ENCODE results near the gene BOD1L2. TPM values are rescaled to one million over a fixed set of nuclear protein-coding genes. Genes with fewer than 3 reads are reported as not detected.

The BOD1L2 gene
- total RNA-seq, 4 donors from 2014 or later, result not detected

DNA sequence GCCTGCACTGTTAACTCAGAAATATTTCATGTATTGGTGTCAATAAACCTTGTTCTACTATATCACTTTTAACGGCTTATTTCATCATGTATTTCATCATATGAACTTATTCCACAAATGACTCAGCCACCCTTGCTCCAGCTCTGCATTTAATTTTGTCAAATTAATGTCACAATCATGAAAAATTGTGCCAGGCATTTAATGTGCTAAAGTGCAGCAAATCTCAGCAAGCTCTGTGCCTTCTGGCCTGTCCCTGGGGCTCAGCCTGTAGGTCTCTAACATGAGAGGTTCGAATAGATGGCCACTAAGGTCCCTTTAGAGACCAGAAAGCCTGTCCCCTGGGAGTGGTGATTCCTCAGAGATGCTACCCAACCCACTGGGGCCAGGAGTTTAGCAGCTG, 28.6 kb downstream of the BOD1L2 start:
- Histone ChIP-seq H3K4me3 (no peak overlapping the region), H3K4me1 (no peaks in the 10 kb centered on the region), H3K27ac (no peak overlapping the region), H3K9me3 (peaks cover 0 to 4% of the 10 kb centered on the region in 2 donors), H3K27me3 (no peaks in the 10 kb centered on the region), H3K36me3 (no peaks in the 10 kb centered on the region)
- in situ Hi-C loops (cut with MboI; ENCODE audit: low pct_ligation_motif_present in 1 of 4, low pct_unique_long_range_greater_than_20kb in 1 of 4, low sequenced_read_pairs in 3 of 4) (no loop called here), intact Hi-C loops (cut with DNase I; ENCODE audit: low total_unique reads) (no loop called here)
- WGBS, 2 donors (ENCODE audit: low coverage in 1 of 2), result 66 to 67% methylated on average over 2 of the region's 2 CpGs
- no peak for TF ChIP-seq POLR2AphosphoS5 (IDR thresholded peaks at IDR 0.05)
- no peak for TF ChIP-seq EP300 (IDR thresholded peaks at IDR 0.05; ENCODE audit: low read depth)
- no peak for TF ChIP-seq POLR2A (IDR thresholded peaks at IDR 0.05)
- TF ChIP-seq, protein P1, sequence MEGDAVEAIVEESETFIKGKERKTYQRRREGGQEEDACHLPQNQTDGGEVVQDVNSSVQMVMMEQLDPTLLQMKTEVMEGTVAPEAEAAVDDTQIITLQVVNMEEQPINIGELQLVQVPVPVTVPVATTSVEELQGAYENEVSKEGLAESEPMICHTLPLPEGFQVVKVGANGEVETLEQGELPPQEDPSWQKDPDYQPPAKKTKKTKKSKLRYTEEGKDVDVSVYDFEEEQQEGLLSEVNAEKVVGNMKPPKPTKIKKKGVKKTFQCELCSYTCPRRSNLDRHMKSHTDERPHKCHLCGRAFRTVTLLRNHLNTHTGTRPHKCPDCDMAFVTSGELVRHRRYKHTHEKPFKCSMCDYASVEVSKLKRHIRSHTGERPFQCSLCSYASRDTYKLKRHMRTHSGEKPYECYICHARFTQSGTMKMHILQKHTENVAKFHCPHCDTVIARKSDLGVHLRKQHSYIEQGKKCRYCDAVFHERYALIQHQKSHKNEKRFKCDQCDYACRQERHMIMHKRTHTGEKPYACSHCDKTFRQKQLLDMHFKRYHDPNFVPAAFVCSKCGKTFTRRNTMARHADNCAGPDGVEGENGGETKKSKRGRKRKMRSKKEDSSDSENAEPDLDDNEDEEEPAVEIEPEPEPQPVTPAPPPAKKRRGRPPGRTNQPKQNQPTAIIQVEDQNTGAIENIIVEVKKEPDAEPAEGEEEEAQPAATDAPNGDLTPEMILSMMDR (IDR thresholded peaks at IDR 0.05), result no peak
- DNase-seq, result no peak

DNA sequence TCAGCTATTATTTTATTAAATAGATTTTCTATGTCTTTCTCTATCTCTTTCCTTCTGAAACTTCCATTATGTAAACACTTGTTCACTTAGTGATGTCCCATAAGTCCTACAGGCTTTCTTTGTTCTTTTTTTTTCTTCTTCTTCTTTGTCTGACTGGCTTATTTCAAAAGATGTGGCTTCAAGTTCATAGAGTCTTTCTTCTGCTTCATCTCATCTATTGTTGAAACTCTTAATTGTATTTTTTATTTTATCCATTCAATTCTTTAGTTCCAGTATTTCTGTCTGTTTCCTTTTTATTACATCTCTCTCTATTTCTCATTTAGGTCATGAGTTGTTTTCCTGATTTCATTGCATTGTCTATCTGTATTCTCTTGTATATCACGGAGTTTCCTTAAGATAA, 38.5 kb downstream of the BOD1L2 start:
- in situ Hi-C loops (cut with MboI; ENCODE audit: low pct_ligation_motif_present in 1 of 4, low pct_unique_long_range_greater_than_20kb in 1 of 4, low sequenced_read_pairs in 3 of 4), result no loop called here
- TF ChIP-seq, protein P1 (IDR thresholded peaks at IDR 0.05), result no peak
- no peak for TF ChIP-seq POLR2AphosphoS5 (IDR thresholded peaks at IDR 0.05)
- TF ChIP-seq POLR2A (IDR thresholded peaks at IDR 0.05), result no peak
- no peak for TF ChIP-seq EP300 (IDR thresholded peaks at IDR 0.05; ENCODE audit: low read depth)
- H3K9me3 ChIP-seq, result peaks cover 17 to 23% of the 10 kb centered on the region in 2 donors
- peaks cover 5% of the 10 kb centered on the region for H3K27me3 ChIP-seq
- H3K4me3 ChIP-seq, result no peak overlapping the region
- H3K27ac ChIP-seq, result no peak overlapping the region
- 77 to 83% methylated on average over 1 of the region's 1 CpG for WGBS, 2 donors (ENCODE audit: low coverage in 1 of 2)
- H3K36me3 ChIP-seq, result no peaks in the 10 kb centered on the region
- H3K4me1 ChIP-seq, result no peaks in the 10 kb centered on the region
- intact Hi-C loops (cut with DNase I; ENCODE audit: low total_unique reads), result no loop called here
- DNase-seq, result no peak

DNA sequence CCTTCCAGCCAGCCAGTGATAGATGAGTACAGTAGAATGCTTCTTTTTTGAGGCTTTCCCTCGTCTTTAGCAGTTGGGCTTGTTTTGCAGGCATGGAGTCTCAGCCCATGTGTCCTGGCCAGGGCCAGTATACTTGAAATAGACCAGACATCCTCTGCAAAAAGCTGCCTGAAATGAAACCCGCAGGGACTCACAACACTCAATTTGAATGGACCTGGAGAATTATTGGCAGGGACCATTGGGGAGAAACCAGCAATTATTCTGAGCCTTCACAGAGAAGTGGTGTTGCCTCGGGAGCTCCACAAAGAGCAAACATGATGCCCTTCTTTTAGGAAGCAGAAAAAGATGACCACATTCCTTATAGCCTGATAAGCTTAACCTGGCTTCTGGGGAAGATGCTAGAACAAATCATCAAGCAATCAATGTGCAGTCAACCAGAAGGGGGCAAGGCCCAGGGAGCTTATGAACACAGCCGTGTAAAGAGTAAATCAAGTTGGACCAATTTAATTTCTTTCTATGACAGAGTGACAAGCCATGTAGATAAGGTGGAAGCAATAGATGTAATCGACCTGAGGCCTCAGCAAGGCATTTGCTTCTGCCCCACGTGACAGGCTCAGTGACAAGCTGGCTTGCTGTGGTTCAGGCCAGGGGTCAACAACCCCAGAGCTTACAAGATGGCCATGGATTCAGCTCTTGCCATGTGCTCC, 42.1 kb downstream of the BOD1L2 start:
- DNase-seq, result no peak
- Histone ChIP-seq H3K4me1 (no peaks in the 10 kb centered on the region), H3K36me3 (no peaks in the 10 kb centered on the region), H3K9me3 (peaks cover 14 to 17% of the 10 kb centered on the region in 2 donors), H3K27ac (no peak overlapping the region), H3K27me3 (peaks cover 7% of the 10 kb centered on the region), H3K4me3 (no peak overlapping the region)
- WGBS, 2 donors (ENCODE audit: low coverage in 1 of 2), result 42 to 47% methylated on average over 2 to 6 of the region's 6 CpGs
- in situ Hi-C loops (cut with MboI; ENCODE audit: low pct_ligation_motif_present in 1 of 4, low pct_unique_long_range_greater_than_20kb in 1 of 4, low sequenced_read_pairs in 3 of 4) (no loop called here), intact Hi-C loops (cut with DNase I; ENCODE audit: low total_unique reads) (no loop called here)
- TF ChIP-seq POLR2AphosphoS5 (IDR thresholded peaks at IDR 0.05), result no peak
- TF ChIP-seq POLR2A (IDR thresholded peaks at IDR 0.05), result no peak
- TF ChIP-seq, protein P1 (IDR thresholded peaks at IDR 0.05), result no peak
- TF ChIP-seq EP300 (IDR thresholded peaks at IDR 0.05; ENCODE audit: low read depth), result no peak

DNA sequence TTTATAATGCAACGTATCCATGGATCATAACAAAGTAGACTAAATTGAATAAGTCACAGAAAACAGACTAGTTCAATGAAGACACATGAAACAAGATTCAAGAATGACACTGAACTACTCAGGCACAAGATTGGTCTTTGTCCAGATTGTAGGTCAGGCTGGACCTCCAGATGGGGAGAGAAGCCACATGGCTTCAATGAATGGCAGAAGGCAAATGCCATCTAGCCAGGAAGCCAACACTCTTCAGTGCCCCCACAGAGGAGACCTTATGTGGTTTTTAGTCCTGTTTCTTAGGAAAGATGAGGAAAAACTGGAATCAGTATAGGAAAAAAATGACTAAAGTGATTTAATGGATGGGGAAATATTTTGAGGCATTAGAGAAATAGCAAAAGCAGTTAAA, 43.1 kb downstream of the BOD1L2 start:
- Histone ChIP-seq H3K4me3 (no peak overlapping the region), H3K9me3 (peaks cover 10 to 13% of the 10 kb centered on the region in 2 donors), H3K36me3 (no peaks in the 10 kb centered on the region), H3K27ac (no peak overlapping the region), H3K27me3 (peaks cover 9% of the 10 kb centered on the region), H3K4me1 (no peaks in the 10 kb centered on the region)
- no peak for DNase-seq
- WGBS, 2 donors (ENCODE audit: low coverage in 1 of 2), result 71 to 72% methylated on average over 1 of the region's 1 CpG
- intact Hi-C loops (cut with DNase I; ENCODE audit: low total_unique reads), result no loop called here
- in situ Hi-C loops (cut with MboI; ENCODE audit: low pct_ligation_motif_present in 1 of 4, low pct_unique_long_range_greater_than_20kb in 1 of 4, low sequenced_read_pairs in 3 of 4), result no loop called here
- TF ChIP-seq, protein P1 (IDR thresholded peaks at IDR 0.05), result no peak
- TF ChIP-seq POLR2A (IDR thresholded peaks at IDR 0.05) (no peak), EP300 (IDR thresholded peaks at IDR 0.05; ENCODE audit: low read depth) (no peak), POLR2AphosphoS5 (IDR thresholded peaks at IDR 0.05) (no peak)

All from transverse colon (tissue), 4 donors.